ENCODE data around the gene MUSTN1.

Gene MUSTN1

GRCh38 chr3:52834871-52835501 is at the start of gene MUSTN1:
MUSTN1 (minus strand) TSS chr3:52835019; CDS start chr3:52834948, 71 bp downstream.
- DNase-seq (ENCODE audit: low spot score) = no peak

GRCh38 chr3:52882377-52882776 is 47.6 kb upstream of the MUSTN1 start:
- DNase-seq (ENCODE audit: low spot score) = no peak

DNA sequence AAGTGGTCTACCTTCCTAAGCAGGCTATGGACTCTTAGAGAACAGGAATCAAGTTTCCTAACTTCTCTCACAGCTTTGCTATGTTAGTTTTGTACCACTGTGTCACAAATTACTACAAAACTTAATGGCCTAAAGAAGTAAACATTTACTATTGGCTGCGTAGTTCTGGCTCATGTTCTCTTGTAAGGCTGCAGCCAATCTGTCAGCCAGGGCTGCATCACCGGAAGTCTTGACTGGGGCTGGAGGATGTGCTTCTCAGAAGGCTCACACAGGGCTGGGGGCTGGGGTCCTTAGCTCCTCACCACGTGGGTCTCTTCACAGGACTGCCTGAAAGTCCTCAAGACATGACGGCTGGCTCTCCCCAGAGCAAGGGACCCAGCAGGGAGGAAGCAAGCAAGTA is 47.1 kb upstream of the MUSTN1 start:
- DNase-seq (ENCODE audit: low spot score) = no peak

DNA sequence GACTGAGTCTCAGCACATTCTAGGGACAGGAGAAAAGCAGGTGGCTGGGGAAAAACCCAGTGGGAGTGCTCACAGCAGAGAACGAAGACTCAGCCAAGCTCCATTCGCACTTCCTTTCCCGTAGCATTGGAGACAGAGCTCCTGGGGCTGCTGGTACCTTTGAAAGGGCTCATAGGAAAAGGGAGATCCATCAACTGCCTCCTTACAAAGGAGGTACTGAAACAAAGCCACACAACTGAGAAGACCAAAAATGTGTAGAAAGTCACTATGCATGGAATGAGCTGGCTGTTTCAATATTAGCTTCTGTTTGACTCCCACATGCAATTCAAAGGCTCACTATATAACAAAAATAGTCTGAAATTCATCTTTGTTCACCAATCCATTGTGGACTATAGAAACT is 45.7 kb upstream of the MUSTN1 start:
- no peak for DNase-seq (ENCODE audit: low spot score)

DNA sequence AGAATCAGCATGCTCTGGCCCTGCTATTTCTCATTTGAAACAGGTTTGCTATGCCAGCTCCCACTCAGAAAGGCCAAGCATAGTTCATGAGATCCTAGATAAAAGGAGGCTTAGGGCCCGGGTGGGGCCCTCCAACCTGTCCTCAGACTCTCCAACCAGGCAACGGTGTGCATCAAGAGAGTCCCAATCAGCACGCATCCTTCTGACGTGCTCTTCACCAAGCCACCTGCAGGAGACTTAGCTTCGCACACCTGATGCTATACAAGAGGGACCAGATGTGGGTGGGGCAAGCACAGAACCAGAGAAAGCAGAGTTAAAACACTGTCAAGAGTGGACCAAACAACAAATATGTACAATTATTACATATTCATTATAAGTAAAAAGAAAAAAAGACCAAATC is 45.2 kb upstream of the MUSTN1 start:
- no peak for DNase-seq (ENCODE audit: low spot score)

DNA sequence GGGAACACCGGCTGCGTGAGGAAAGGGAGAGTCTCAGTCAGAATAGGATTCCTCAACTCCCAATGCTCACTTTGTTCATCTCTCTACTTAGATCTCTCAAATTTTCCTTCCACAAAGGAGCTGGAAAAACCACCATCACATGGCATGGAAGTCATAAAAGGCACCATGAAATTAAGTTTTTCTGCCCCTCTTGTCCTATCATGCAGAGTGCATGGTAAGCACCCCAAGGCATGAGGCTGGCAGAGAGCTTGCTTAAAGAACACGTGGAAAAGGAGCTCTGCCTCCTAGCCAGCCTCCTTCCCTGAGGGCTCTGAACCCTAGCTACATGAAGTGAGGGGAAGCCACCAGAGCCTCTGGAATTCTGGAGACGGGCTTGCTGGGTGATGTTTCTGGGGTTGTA is 44.8 kb upstream of the MUSTN1 start:
- DNase-seq (ENCODE audit: low spot score) = no peak

GRCh38 chr3:52879090-52879489 is 44.3 kb upstream of the MUSTN1 start:
- DNase-seq (ENCODE audit: low spot score) = no peak

- no peak for DNase-seq (ENCODE audit: low spot score)
Observed at GRCh38 chr3:52877085-52877484, 42.3 kb upstream of the MUSTN1 start.

DNA sequence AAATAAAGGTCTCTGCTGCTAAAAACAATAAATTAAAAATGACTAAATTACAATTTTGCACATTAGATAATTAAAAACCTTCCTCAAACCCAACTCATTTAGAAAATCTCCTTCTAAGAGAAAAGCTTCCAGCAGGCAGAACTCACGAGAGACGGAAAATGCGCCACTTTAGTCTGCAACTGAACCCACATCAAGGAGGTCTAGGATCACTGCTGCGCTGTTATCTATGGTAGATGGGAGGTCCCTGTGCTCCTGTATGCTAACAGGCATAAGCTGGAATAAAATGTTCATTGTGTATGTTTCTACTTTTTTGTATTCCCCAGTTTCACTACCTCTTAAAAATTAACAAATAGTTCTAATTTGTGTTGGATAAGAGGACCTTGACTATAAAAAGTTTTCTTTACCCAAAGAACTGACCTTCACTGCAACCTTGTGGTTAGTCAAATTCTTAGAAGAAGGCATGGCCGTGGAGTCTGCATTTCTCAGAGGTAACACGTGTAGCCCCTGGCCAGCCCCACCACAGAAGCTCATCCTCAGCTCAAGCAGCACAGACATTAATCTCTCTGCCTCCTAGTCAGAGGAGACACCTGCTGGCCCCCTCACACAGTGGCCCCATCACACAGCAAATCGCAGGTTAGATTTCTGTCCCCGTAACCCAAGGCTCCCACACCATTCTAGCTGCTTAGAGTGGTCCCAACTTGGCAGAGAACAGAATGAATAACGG is 40.2 kb upstream of the MUSTN1 start:
- DNase-seq (ENCODE audit: low spot score) = no peak

DNA sequence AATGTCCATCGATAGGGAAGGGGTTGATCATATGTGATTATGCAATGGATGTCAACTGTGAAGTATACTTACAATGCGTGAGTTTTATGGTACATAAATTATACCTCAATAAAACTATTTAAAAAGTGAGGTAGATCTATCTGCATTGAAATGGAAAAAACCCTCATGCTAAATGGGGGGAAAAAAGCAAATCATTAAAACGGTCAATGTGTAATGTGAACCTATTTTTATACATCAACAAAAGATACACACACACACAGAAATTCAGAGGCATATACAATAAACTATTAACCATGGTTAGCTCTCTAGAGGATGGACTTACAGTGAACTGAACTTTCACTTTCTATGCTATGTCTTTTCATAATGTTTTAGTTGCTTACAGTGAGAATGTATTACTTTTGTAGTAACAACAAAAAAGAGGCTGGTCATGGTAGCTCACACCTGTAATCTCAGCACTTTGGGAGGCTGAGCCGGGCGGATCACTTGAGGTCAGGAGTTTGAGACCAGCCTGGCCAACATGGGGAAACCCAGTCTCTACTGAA is 39.4 kb upstream of the MUSTN1 start:
- no peak for DNase-seq (ENCODE audit: low spot score)

DNA sequence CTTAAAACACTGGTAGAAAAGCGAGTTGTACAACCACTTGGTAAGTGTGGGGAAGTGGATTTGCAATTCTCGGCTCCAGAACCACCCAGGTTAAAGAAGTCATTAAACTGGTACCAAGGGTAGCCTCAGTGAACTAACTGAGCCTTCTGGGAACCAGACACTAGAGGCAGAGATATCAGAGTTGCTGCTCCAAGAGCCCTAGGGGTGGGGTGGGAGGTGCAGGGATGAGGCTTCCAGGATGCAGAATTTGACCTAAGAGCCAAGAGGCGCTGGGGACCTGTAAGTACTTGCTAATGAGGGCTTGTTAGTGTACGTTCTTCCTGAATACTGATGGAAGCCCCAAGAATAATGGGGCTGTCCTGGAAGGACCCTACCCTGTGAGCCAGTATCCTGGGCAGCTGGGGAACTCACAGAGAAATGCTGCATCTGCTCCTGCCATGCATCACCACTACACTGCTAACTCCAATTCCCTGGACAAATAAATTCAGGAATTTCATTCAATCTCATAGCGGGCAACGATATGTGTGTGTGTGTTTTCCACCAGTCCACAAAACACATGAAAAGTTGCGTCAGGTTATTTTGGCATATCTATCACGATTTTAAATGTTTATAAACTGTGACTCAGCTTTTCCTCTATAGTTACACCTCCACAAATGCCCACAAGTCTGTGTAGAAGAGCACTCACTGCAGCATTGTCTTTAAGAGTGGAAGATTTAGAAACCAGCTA is 38.8 kb upstream of the MUSTN1 start:
- DNase-seq (ENCODE audit: low spot score) = no peak

GRCh38 chr3:52872245-52872644 is 37.4 kb upstream of the MUSTN1 start:
- peak; percentile 25 for DNase-seq (ENCODE audit: low spot score)

DNA sequence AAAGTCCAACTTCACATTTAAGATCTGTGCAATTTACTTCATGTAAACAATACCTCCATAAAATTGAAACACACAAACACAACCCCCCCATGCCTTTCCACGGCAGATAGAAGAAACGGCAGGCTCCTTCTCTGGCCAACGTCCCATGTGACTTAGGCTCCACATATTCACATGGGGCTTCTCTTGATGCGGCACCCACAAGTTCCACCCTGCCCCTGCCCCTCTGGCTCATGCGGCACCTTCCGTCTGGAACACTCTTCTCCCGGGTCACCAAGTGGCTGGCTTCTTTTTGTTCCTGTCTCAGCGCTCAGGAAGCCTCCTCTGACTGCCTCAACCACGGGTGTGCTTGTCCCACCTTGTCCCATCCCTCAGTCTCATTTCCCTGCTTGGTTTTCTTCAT is 36.9 kb upstream of the MUSTN1 start:
- no peak for DNase-seq (ENCODE audit: low spot score)

- no peak for DNase-seq (ENCODE audit: low spot score)
Observed at GRCh38 chr3:52870471-52870870, 35.7 kb upstream of the MUSTN1 start.

- DNase-seq (ENCODE audit: low spot score) = no peak
Observed at GRCh38 chr3:52866427-52866826, 31.6 kb upstream of the MUSTN1 start.

- no peak for DNase-seq (ENCODE audit: low spot score)
Observed at GRCh38 chr3:52865994-52866393, 31.2 kb upstream of the MUSTN1 start.

DNA sequence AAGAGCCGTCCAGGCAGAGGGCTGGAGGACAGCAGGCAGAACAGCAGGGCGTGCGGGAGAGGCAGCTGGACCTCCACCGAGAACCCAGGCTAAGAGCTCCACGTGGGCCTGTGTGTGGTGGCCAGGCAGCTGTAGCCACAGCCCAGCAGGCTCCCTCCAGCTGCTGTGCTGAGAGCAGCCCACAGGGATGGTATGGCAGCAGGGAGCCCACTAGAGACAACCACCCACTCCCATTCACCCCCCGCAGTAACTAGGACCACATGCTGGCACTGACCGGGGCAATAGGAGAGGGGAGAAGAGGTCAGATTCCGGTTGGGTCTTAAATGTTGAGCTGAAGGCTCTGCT is 25.6 kb upstream of the MUSTN1 start:
- DNase-seq (ENCODE audit: low spot score) = no peak

DNA sequence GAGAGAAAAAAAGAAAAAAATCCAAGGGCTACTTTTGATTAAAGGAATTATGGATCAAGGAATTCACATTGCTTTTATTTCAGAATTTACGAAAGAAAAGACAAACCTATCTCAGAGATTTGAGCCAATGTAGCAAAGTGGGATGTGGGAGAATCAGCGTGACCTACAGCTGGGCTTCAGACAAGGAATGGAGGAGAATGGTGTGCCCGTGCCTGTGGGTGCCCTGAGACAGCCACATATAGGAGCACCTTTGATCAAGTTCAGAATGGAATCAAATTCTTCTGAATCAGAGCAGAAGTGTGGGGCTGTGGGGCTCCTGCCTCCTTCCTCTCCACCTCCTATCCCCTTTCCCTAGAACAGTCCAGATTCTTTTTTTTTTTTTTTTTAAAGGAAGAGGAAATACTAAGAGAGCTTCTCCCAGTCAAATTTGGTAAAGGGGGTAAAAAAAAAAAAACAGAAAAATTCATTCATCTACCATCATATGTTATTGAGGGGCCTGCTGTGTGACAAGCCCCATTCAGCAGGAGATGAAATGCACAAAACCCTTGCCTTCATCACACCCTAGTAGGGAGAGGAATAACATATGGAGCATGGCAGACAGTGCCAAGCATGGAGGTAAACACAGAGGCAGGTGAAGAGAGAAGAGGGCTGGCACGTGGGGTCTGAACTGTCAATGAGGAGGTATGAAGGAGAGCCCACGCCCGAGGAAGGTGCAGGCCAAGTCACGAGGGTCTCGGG is 25.0 kb upstream of the MUSTN1 start:
- no peak for DNase-seq (ENCODE audit: low spot score)

- DNase-seq (ENCODE audit: low spot score) = no peak
Observed at GRCh38 chr3:52857864-52858263, 23.0 kb upstream of the MUSTN1 start.

DNA sequence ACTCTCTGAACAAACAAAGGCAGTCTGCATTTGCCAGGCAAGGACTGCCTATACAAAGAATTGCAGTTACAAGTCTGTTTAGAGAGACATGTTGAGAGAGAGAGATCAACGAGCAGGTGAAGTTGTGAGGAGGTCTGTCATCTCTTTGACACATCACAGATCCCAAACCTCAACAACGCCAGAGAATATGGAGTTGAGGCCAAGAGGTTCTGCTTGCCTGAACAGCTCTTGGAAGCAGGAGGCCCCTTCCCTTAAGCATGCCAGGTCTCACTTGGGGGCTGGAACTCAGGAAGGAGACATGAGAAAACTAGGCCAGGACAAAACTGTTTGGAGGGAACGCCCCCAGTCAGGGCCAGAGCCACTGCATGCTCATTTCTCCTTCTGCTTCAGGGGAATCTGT is 22.3 kb upstream of the MUSTN1 start:
- DNase-seq (ENCODE audit: low spot score) = no peak

DNA sequence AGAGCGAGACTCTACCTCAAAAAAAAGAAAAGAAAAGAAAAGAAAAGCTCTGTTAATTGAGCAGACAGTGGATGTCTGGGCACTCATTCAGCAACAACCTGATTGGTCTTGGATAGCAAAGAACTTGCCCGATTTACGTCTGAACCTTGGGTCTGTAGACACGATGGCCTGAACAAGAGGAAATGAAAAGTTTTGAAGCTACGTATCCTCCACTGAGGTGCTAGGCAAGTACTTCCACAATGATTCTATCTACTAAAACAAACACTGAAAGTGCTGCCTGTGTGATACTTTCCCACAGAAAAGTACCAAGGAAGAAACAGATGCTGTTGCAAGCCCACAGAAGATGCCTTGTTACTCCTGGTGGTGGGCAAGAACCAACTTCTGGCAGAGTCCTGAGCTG is 21.8 kb upstream of the MUSTN1 start:
- DNase-seq (ENCODE audit: low spot score) = no peak

DNA sequence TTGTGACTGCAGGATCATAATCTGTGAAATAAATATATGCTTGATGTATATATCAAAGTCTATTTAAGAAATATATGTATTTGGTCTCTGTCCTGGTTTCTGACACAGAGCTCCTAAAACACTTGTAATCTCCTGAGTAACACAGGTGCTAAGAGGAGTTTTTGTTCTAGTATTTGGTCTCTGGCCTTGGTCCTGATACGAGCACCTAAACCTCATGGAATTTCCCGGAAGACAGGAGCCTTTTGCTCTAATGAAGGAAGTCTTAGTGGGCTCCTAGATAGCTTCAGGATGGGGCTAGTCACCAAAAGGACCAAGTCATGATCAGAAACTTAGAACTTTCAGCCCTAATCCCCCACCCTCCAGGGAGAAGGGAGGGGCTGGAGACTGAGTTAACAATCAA is 19.2 kb upstream of the MUSTN1 start:
- DNase-seq (ENCODE audit: low spot score) = no peak

Measured in LoVo (cell line).